OCI-LY3 (cell line): ENCODE measurements around the gene SRCAP.

Experiments
- H2AFZ ChIP-seq: fragments of 200-600, 300-600 bp; shearing (Covaris generic); 2 replicates; pipeline ENCODE4 v1.6.0; 2014; ENCODE audit warnings: antibody characterized with exemption, low read depth, low read length
- H3K27ac ChIP-seq: fragments of 200-600, 300-600 bp; sonication (generic); 2 replicates; pipeline ENCODE4 v1.5.1; 2014; ENCODE audit warnings: mild to moderate bottlenecking, low read length, moderate library complexity, mixed read lengths
- H3K27me3 ChIP-seq: fragments of 200-600, 300-600 bp; sonication (generic); 2 replicates; pipeline ENCODE4 v1.6.1; 2014; ENCODE audit warnings: low read depth, low read length, mixed read lengths
- H3K36me3 ChIP-seq: fragments of 200-600, 300-600 bp; sonication (generic); replicated peaks from 2 replicates; pipeline ENCODE3; 2014; ENCODE audit warnings: low read depth, low read length, mixed read lengths
- H3K4me1 ChIP-seq: fragments of 300-600, 200-600 bp; sonication (generic); 2 replicates; pipeline ENCODE4 v1.6.1; 2014; ENCODE audit warnings: low read length, mixed read lengths
- H3K4me2 ChIP-seq: fragments of 200-600, 300-600 bp; sonication (generic); 2 replicates; pipeline ENCODE4 v1.6.1; 2014; ENCODE audit warnings: low read length, mixed read lengths
- H3K4me3 ChIP-seq: fragments of 300-600, 200-600 bp; sonication (generic); 2 replicates; pipeline ENCODE4 v1.5.1; 2014; ENCODE audit warnings: antibody characterized with exemption, mild to moderate bottlenecking, low read length, moderate library complexity
- H3K79me2 ChIP-seq: fragments of 300-600, 200-600 bp; shearing (Covaris generic); 2 replicates; pipeline ENCODE4 v1.6.1; 2014; ENCODE audit warnings: mild to moderate bottlenecking, low read length, mixed read lengths
- H3K9ac ChIP-seq: fragments of 300-600, 200-600 bp; shearing (Covaris generic); 2 replicates; pipeline ENCODE4 v1.6.0; 2014; ENCODE audit warnings: mild to moderate bottlenecking, low read length, moderate library complexity
- H3K9me3 ChIP-seq: fragments of 200-600, 300-600 bp; shearing (Covaris generic); 2 replicates; pipeline ENCODE4 v1.6.1; 2014; ENCODE audit warnings: low read length, mixed read lengths; ENCODE audit not compliant: insufficient read depth
- H4K20me1 ChIP-seq: fragments of 200-600, 300-600 bp; sonication (generic); 2 replicates; pipeline ENCODE4 v1.6.1; 2016; ENCODE audit warnings: low read length, mixed read lengths; ENCODE audit not compliant: insufficient read depth
- CTCF ChIP-seq: fragments of 200-600, 300-600 bp; sonication (generic); IDR thresholded peaks from 2 replicates; pipeline ENCODE4 v1.5.1; 2014; ENCODE audit warnings: antibody characterized with exemption, low read length, low read depth
- EZH2phosphoT487 ChIP-seq: fragments of 200-600 bp; shearing (Covaris generic); IDR thresholded peaks from 2 replicates; pipeline ENCODE4 v1.6.1; 2018; ENCODE audit warnings: antibody characterized with exemption, mixed run types, low read depth

Gene SRCAP

DNA sequence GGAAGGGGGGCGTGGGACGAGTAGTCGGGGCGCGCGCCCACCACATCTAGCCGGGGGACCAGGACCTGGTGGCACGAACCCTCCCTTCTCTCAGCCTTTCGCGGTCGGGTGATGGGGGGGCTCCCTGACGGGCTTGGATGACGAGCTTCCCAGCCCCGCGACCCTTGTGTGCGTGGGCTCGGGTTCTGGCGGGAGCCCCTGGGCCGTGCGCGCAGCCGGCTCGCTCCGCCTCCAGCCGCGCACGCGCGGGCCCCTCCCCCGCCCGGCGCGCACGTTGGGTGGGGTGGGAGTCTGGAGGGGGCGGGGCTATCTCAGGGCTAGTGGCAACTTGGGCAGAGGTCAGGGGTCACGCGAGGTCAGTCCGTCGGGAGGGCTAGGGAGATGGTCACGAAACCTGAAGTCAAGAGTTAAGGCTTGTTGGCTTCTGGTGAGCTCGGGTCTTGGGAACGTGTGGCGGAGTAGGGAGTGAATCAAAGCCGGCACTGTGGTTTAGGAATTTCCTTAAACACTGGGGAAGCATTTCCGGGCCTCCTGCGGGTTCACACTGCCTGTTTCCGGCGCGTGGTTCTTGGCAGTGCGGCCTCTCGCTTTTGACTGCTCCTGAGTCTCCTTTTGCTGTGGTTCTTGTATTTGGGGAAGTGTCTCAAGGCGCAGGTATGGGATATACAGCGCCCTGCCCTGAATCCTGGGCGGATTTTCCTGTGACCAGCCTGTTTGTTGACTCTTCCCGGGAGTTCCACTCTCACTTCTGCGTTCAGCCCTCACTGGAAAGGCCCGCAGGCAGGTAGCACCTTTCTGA lies at the start of gene SRCAP:
SRCAP (plus strand) TSS at position 356 of the 799 bp plus-strand sequence. CDS start 1,654 bp downstream, outside the sequence.
- Histone ChIP-seq H3K27ac (peak within 1 kb of the TSS; percentile 92), H3K4me2 (peak within 1 kb of the TSS; percentile 68), H3K9ac (peak within 1 kb of the TSS; percentile 100), H3K9me3 (no peaks in the 10 kb centered on the region), H3K4me1 (peaks cover 13% of the 10 kb centered on the region), H3K27me3 (no peaks in the 10 kb centered on the region), H3K4me3 (peak within 1 kb of the TSS; percentile 94), H3K36me3 (peaks cover 26% of the 10 kb centered on the region), H4K20me1 (peaks cover 13% of the 10 kb centered on the region), H3K79me2 (peaks cover 37% of the 10 kb centered on the region), H2AFZ (peak within 1 kb of the TSS; percentile 65; the same call in 1 of the 2 replicates)
- no peak for TF ChIP-seq CTCF
- no peak for TF ChIP-seq EZH2phosphoT487

DNA sequence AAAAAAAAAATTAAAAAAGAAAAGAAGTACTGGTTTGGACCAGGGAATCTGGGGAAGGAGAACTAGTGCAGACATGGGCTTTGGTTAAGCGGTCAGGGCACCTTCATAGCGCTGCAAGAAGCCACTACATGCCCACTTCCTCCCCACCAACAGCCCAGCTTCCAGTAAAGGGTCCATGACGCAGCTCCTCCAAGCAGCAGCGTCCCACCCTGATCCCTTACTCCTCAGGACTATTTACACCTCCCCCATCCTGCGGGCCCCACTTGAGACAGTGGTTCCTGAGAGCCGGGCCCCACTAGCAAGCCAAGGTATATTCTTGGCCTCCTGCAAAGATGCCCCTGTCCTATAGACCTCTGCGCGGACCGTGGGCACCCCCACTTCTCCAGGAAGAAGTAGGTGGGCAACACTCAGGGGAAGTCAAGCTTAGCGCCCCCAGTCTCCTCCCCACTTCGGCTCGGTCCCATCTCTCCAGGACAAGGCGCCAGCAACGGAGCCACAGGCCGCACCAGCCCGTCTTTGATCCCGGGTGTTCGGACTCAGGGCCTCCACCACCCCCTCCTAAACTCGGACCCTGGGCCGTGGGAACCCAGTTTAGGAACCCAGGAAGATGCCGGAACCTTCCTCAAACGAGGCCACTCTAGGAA lies 49.1 kb upstream of the SRCAP start:
- Histone ChIP-seq H3K9ac (peak overlapping the region; percentile 75), H3K4me3 (peak overlapping the region; percentile 96), H3K36me3 (peaks cover 14% of the 10 kb centered on the region), H4K20me1 (no peaks in the 10 kb centered on the region), H3K9me3 (no peaks in the 10 kb centered on the region), H3K27me3 (no peaks in the 10 kb centered on the region), H3K79me2 (peaks cover 22% of the 10 kb centered on the region), H3K4me1 (peaks cover 23% of the 10 kb centered on the region), H3K4me2 (peak overlapping the region; percentile 86), H2AFZ (peak overlapping the region; percentile 58), H3K27ac (peak overlapping the region; percentile 78)
- no peak for TF ChIP-seq CTCF
- TF ChIP-seq EZH2phosphoT487: no peak

DNA sequence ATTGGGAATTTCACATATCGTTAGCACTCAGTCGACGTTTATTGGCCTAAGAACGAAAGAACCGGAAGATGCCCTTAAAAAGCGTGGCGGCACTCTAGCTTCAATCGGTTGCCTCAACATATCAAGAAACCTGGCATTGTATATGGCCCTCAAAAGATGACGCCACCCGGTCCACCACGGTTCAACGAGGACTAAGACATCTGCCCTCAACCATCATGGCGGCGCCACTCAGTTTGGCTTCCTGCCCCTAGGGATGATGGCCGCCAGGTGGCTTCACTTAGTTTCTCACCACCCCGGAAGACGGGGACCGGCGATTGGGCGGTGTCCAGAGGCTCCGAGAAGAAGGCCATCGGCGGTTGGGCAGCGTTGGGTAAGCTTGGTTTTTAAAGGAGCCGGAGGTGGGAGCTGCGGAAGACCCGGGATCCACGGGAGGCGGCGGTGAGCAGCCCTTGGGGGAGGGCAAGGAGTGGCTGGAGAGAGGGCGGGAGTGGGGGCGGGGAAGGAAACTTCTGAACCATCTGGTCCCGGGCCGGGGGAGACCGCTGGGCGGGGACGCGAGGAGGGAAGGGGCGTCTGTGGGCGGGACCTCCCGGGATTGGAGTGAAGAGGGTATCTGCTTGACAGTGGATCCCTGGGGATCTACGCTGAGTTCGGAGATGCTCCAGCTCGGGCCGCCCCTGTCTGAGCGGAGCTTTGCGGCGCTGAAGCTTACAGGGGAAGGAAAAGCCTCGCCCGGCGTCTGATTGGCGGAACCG lies 48.4 kb upstream of the SRCAP start, which contains the start of gene PRR14:
PRR14 (plus strand) TSS at position 592 of the 755 bp plus-strand sequence. CDS start 686 bp downstream, outside the sequence.
- Histone ChIP-seq H3K4me1 (peaks cover 23% of the 10 kb centered on the region), H3K27me3 (no peaks in the 10 kb centered on the region), H3K36me3 (peaks cover 20% of the 10 kb centered on the region), H3K79me2 (peaks cover 22% of the 10 kb centered on the region), H2AFZ (peak within 1 kb of the TSS; percentile 58), H3K9ac (peak within 1 kb of the TSS; percentile 99), H3K4me3 (peak within 1 kb of the TSS; percentile 96), H3K4me2 (peak within 1 kb of the TSS; percentile 95), H3K27ac (peak within 1 kb of the TSS; percentile 91), H4K20me1 (no peaks in the 10 kb centered on the region), H3K9me3 (no peaks in the 10 kb centered on the region)
- no peak for TF ChIP-seq CTCF
- no peak for TF ChIP-seq EZH2phosphoT487
